ENCODE measurements around the gene IGDCC3.

The IGDCC3 gene

DNA sequence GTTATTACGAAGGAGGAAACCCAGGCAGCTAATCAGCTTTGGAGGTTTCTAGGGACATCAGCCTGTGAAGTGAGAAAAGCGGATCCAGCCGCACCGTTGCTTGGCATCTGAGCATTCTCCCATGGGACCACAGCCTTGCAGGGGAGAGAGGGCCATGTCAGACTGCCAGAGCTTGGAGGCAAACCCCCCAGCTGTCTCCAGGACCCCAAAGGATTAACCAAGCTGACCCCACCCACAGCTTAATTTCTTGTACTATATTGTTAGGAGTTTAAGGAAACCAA is 5.1 kb downstream of the IGDCC3 start:
- H3K4me3 ChIP-seq (replicated peaks in 1 of 2; ENCODE audit: low read depth in 2 of 2, low read length in 2 of 2): no peak overlapping the region
- no peak for TF ChIP-seq CTCF (IDR thresholded peaks at IDR 0.05; ENCODE audit: low read depth, low read length)

GRCh38 chr15:65371976-65372786 is 5.6 kb downstream of the IGDCC3 start:
- no peak for DNase-seq (ENCODE audit: low read depth in 2 of 2)
- no peak for TF ChIP-seq CTCF (IDR thresholded peaks at IDR 0.05; ENCODE audit: low read depth, low read length)
- H3K4me3 ChIP-seq (replicated peaks in 1 of 2; ENCODE audit: low read depth in 2 of 2, low read length in 2 of 2): no peak overlapping the region

More for the DNA sequence above, 5.1 kb downstream of the IGDCC3 start:
- no peak for DNase-seq (ENCODE audit: low read depth in 2 of 2)

GRCh38 chr15:65370885-65371284 is 6.9 kb downstream of the IGDCC3 start:
- H3K4me3 ChIP-seq (replicated peaks in 1 of 2; ENCODE audit: low read depth in 2 of 2, low read length in 2 of 2): no peak overlapping the region
- no peak for TF ChIP-seq CTCF (IDR thresholded peaks at IDR 0.05; ENCODE audit: low read depth, low read length)
- DNase-seq (ENCODE audit: low read depth in 2 of 2): no peak

DNA sequence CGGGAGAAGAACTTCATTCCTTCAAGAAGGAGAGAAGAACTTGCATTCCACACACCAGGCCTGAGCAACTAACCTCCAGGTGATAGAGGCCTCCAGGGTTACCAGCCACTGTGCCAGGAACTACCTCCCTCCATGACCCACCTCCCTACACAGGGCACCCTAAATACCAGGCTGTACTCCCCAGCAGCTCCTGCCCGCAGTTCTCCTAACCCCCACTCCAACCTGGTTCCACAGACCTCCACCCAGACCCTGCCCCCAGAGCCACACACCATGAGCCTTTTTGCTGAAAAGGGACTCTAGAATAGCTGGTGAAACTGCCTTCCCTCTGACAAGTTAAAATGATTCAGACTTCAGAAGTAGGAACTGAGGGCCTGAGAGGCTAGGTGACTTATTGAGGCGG is 8.2 kb downstream of the IGDCC3 start:
- TF ChIP-seq CTCF (IDR thresholded peaks at IDR 0.05; ENCODE audit: low read depth, low read length): no peak
- DNase-seq (ENCODE audit: low read depth in 2 of 2): no peak
- H3K4me3 ChIP-seq (replicated peaks in 1 of 2; ENCODE audit: low read depth in 2 of 2, low read length in 2 of 2): no peak overlapping the region

DNA sequence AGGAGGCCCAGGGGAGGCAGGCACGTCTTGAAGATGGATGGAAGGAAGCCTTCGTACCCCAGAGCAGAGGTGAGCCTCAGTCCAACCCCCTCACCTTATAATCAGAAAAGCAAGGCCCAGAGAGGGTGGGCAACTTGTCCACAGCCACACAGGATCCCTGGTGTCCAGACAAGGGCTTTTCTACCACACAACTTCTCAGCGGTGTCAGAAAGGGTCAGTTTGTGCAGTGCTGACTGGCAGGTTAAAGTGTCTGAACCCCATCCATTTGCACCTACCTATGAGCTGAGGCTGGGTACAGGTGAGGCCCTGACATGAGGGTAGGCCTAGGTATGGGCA is 8.6 kb downstream of the IGDCC3 start:
- no peak for TF ChIP-seq CTCF (IDR thresholded peaks at IDR 0.05; ENCODE audit: low read depth, low read length)
- no peak overlapping the region for H3K4me3 ChIP-seq (replicated peaks in 1 of 2; ENCODE audit: low read depth in 2 of 2, low read length in 2 of 2)
- no peak for DNase-seq (ENCODE audit: low read depth in 2 of 2)

- no peak overlapping the region for H3K4me3 ChIP-seq (replicated peaks in 1 of 2; ENCODE audit: low read depth in 2 of 2, low read length in 2 of 2)
- no peak for DNase-seq (ENCODE audit: low read depth in 2 of 2)
- TF ChIP-seq CTCF (IDR thresholded peaks at IDR 0.05; ENCODE audit: low read depth, low read length): no peak
Observed at GRCh38 chr15:65368302-65369211, 9.2 kb downstream of the IGDCC3 start.
